ENCODE data around the gene CYREN. TPM values are rescaled to one million over a fixed set of nuclear protein-coding genes. Genes with fewer than 3 reads are reported as not detected.
A peak's percentile ranks its signal among the peaks of the same experiment; 100 is the strongest.
"Not testable (repeated sequence)": the region's sequence is repeated elsewhere in the genome, so short reads cannot be mapped to it uniquely, and the experiment has no call there.

CYREN gene
- 12.3 and 12.7 TPM in 2 replicates for total RNA-seq

- DNase-seq (ENCODE audit: low read depth in 2 of 2) = peak; percentile 78 to 95
Measured at GRCh38 chr7:135170274-135170997, at the start of gene CYREN. Gene CYREN (minus strand): TSS chr7:135170707. CDS start chr7:135168922, 1,785 bp downstream.

DNA sequence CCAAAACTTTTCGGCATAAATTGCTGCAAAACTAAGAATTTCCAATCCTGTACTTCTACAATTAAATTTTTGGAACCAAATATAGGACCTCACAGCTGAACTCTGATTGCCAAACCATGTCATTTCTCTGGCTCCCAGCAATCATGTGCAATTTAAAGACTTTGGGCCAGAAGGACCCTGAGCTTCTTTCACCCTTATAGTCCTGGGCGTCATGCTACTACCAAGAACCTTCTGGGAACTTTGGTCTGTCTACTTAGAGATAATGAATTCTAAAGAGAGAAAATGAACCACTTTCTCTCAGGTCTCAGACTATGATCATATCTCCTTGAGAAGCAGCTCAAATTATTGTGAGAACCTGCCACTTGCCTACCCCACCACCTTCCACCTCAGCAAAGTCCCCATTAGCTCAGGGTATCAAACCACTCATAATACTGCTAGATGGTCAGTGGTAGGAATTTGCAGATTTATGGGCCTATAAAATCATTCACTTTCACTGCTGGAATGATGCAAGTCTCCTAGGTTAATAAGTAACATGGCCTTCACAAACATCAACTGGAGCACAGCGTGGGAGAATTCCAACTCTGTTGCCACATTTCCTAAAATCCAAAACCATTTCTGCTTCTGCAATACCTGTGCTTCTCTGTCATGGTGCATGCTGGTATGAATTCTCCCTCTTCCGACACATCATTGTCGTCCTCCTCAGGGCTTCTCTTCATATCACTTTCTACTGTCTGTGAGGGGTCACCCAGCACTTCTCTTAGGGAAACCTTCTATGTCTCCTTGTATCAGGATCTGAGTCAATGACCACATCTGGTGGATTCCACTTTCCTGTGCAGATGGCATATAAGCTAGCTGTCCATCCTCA, 47.4 kb upstream of the CYREN start:
- no peak for DNase-seq (ENCODE audit: low read depth in 2 of 2)

DNA sequence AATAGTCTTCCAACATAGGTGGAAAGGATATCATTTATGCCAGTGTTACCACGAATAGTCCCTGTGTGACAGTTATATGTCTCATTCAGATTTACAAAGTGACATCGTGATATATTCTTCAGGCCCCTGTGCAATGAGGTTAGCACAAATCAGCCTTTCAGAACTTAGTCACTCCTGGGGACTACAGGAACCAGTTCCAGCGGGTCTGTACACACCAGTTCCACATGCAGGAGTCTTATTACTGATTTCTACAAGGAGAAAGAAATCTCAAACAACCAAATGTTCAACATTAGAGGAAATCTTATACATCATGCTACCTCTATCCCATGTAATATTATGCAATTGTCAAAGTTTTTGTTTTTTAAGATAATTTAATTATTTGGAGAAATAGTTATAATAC, 45.2 kb upstream of the CYREN start:
- DNase-seq (ENCODE audit: low read depth in 2 of 2) = no peak

DNA sequence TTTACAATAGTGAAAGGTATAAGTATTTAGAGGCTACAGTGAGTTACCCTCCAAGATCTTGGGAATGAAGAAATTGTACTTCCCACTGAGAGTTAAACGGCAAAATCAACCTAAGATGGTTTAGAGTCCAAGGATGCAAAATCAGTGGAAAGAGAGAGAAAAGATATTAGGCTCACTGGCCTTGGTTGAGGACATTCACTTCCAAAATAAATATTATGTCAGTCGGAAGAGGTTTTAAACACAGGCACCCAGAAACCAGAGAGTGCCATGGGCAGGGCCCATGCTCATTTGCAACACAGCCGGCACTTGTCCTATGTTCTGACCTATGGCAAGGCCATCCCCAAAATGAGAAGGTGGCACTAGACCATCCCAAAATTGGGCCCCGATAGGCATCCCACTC, 44.7 kb upstream of the CYREN start:
- DNase-seq (ENCODE audit: low read depth in 2 of 2) = no peak

- no peak for DNase-seq (ENCODE audit: low read depth in 2 of 2)
Measured at GRCh38 chr7:135213831-135214230, 43.3 kb upstream of the CYREN start.

DNA sequence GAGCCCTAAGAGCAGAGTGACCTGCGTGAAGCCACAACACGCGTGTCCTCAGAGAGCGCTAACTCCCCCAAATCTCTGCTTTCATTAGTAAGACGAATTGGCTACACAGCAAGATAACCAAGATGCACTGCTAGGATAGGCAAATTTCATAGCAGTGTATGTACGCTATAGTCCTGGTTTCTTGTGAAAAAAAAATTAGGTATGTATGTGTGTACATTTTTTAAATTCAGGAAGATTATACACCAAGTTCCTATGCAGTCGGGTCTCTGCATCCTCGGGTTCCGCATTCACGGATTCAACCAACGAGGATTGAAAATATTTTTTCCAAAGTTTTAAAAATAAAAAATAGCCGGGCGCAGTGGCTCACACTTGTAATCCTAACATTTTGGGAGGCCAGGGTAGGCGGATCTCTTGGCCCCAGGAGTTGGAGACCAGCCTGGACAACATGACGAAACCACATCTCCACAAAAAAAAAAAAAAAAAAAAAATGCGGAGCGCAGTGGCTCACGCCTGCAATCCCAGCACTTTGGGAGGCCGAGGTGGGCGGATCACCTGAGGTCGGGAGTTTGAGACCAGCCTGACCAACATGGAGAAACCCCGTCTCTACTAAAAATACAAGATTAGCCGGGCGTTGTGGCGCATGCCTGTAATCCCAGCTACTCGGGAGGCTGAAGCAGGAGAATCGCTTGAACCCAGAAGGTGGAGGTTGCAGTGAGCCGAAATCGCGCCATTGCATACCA, 41.6 kb upstream of the CYREN start:
- not testable (repeated sequence) for DNase-seq (ENCODE audit: low read depth in 2 of 2)

DNA sequence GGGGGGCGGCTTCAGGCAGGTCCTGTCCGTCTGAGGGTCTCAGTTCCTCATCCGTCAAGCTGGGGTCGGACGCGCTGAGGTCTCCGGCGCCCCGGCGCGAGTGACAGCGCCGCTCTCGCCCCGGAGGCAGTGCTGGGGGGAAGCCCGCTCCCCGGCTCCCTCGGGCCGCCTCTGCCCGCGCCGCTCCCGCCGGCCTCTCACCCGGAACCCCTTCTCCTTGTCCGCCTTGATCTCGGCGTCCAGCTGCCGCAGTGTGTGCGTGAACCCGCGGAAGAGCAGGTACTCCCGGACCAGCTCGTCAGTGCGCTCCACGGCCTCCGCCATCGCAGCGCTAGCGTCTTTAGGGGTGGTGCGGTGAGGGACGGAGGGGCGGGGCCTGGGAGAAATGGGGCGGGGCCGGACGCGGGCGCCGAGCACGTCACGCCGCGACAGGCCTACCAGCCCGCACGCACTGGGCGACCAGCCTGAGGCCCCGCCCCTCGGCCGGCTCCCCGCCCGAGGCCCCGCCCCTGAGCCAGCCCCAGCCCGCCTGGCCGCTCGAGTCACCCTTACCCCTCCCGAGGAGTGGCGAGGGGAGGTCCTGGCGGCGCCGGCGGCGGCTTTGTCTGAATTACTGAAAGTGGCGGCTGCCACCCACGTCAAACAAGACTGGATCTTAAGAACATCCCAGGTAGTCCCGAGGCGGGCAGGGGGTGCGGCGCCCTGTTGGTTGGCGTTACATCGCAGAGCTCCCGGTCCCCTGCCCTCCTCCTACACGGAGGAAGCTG, 40.9 kb upstream of the CYREN start, which contains the start of gene WDR91:
Gene WDR91, minus strand, starts transcription at position 348 of the 767 bp plus-strand sequence. Its CDS starts 24 bp downstream, at position 324.
- peak; percentile 64 to 93 for DNase-seq (ENCODE audit: low read depth in 2 of 2)

- DNase-seq (ENCODE audit: low read depth in 2 of 2) = peak; percentile 3 to 16
Measured at GRCh38 chr7:135210888-135211178, 40.3 kb upstream of the CYREN start.

DNA sequence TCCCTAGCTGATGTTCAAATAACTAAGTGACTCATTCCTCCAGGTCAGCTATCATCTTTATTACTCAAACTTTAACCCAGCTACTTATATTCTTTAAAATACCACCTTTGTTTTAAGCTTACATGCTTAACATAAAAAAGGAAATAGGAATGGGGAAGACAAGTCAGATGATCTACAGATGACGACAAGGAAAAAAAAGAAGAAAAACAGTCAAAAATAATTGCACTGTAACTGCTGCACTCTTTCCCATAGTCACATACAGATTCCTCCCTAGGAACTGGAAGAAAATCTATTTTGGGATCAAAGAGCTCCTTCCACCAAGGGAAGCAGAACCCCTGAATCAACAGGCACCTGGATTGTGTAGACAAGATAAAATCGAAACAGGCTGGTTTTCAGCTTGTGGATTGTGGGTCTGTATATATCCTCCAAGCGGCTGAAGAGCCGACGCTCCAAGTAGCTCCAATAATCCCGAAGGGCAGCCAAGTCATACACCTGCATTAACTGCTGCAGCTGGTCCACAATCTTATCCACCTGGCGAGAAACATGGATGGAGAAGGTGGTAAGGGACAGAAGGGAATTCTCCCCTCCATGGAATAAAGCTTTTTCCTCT, 38.8 kb upstream of the CYREN start:
- DNase-seq (ENCODE audit: low read depth in 2 of 2) = no peak

DNA sequence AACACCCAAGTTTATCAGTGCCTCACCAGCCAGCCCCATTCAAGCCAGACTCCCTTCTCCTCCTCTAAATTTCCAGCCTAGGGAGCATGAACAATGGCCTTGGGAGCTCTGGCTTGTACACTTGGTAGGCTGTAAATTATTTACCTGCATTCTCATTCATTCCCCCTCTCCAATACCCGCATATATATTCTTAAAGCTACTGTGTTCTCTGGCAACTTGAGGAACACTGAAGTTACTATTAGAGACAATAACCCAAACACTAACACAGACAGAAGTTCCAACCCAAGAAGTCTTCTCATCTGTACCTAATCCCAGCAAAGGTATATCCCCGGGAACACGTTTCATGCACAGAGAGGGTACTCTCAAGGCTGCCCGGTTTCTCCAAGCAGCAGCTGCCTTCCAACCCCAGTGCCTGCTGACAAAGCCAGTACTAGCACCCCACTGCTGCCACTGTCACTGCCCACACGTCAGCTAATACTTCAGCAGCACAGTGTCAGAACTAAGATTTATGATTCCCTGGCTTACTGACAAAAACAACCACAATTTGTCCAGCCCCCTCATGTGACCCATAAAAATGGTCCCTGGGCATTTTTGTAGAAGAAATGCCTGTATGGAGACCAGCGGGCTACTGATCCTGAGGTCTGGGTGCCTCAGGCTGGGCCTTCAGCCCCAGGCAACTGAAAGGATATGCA, 37.7 kb upstream of the CYREN start:
- DNase-seq (ENCODE audit: low read depth in 2 of 2) = no peak

DNA sequence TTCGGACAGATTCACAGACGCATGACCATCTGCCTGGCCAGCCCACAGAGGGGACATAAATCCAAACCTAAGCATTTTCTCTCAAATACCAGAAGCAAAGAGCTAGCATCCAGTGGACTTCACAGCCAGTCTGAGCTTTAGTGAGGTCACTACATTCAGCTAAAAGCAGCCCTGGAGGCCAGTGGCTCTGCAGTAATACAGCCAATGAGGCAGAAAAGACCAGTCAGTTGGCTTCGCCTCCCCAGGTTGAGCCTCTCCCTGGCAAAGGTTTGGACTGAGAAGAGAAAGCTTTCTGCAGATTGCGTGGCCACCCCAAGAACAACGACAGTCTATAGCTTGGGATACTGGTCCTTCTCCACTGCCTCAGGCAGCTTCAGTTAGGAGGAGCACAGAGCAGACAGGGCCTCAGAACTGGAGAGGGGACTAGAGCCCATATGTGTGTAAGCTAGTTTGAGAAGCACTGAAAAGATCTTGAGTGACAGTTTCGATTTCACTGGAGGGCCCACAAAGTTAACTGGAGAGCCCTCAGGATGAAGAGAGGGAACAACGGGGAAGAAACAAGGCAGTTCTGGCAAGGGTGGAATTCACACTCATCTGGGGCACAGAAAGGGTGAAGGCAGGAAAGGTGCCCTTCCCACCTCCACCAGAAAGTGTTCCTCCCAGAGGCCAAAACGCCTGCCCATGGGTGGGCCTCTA, 37.0 kb upstream of the CYREN start:
- DNase-seq (ENCODE audit: low read depth in 2 of 2) = no peak

DNA sequence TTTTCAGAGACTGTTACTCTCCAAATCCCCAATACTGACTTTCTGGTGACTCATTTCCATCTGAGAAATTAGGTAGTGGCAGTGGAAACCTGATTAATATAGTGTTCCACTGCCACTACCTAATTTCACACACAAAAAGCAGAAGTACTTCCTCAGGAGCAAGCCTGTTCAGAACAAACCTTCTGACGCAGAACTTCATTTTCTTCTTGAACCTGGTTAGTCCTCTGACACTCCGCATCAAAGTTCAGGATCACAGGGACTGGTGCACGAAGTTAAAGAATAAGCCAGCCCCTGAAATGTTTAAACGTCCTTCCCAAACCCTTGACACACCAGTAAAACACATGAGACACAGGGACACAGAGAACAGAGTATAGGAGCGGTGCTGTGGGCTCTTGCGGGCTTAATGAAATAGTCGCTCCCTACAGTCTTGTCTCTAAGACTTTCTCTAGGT, 36.5 kb upstream of the CYREN start:
- DNase-seq (ENCODE audit: low read depth in 2 of 2) = no peak

- DNase-seq (ENCODE audit: low read depth in 2 of 2) = no peak
Measured at GRCh38 chr7:135205850-135206249, 35.3 kb upstream of the CYREN start.

DNA sequence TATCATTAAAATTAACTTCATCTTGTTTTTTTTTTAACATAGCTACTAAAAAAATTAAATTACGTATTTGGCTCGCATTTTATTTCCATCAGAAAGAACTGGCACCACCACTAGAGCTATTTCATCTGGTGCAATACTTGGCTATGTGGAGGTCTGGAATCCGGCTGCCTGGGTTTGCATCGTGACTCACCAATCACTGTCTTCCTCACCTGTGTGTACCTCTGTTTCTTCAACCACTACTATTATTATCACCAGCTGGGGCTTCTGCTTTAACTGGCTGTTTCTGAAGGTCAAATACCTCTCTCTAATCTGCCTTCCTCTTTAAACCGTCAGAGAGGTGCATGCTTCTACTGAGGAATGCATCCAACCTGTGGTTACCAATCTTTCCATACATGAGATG, 34.4 kb upstream of the CYREN start:
- no peak for DNase-seq (ENCODE audit: low read depth in 2 of 2)

- DNase-seq (ENCODE audit: low read depth in 2 of 2) = peak; percentile 29 to 65
Measured at GRCh38 chr7:135204341-135204749, 33.8 kb upstream of the CYREN start.

DNA sequence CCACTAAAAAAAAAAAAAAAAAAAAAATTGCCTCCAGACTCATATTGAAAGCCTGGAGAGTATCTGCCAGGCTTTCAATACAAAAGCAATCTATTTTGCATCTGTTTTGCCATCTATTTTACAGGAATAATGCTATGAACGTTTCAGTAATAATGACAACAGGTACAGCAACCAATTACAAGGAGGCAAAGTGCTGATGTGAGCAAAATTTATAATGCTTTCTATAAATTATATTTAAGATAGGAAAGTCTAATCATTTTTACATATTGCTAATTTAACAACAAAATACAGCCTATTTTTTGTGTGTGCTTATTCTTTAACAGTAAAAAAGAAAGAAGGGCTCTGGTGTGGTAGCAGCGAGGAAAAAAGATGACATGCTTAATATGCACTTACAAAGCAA, 30.8 kb upstream of the CYREN start:
- DNase-seq (ENCODE audit: low read depth in 2 of 2) = no peak

GRCh38 chr7:135200821-135201331, 30.4 kb upstream of the CYREN start:
- no peak for DNase-seq (ENCODE audit: low read depth in 2 of 2)

GRCh38 chr7:135199439-135199838, 28.9 kb upstream of the CYREN start:
- no peak for DNase-seq (ENCODE audit: low read depth in 2 of 2)

GRCh38 chr7:135197906-135198655, 27.6 kb upstream of the CYREN start:
- no peak for DNase-seq (ENCODE audit: low read depth in 2 of 2)

Data from dermis microvascular lymphatic vessel endothelial cell (primary cell).